Left lobe of liver (tissue), 2 donors: ENCODE measurements around the gene PSG7. TPM values are rescaled to one million over a fixed set of nuclear protein-coding genes. Genes with fewer than 3 reads are reported as not detected.
"Not testable (repeated sequence)": the region's sequence is repeated elsewhere in the genome, so short reads cannot be mapped to it uniquely, and the experiment has no call there.

Experiments used
- ATAC-seq: fragments of 200-7000 bp; cut with Tn5 transposase; one replicate; pipeline ENCODE4 v1.9.1; 2020; ENCODE audit warnings: mild to moderate bottlenecking, moderate library complexity
- DNase-seq: peaks from one replicate; pipeline ENCODE4 v3.0.0-alpha.2; 2020; ENCODE audit warnings: low spot score
- total RNA-seq: library from RNA; stranded (reverse); gene quantifications from one replicate; pipeline ENCODE4 v1.2.1, GENCODE V29; 2021
- donor health status: DM: no; HTN: no; CAD: no; lungs with moderate emphysema.
- donor health status: DM: no; HTN: yes; CAD: no.

The PSG7 gene
- total RNA-seq, 1 donor from 2014 or later = not detected

- ATAC-seq = not testable (repeated sequence)
- DNase-seq = peak; percentile 37
Measured at GRCh38 chr19:42917634-42918033, 19.4 kb downstream of the PSG7 start, which contains the start of gene PSG6. Gene PSG6, minus strand, starts transcription at chr19:42917894. Its CDS starts 102 bp downstream, at chr19:42917792.

- DNase-seq, ATAC-seq: not testable (repeated sequence)
Measured at GRCh38 chr19:42916931-42917330, 20.1 kb downstream of the PSG7 start.

- not testable (repeated sequence) for ATAC-seq
Measured at GRCh38 chr19:42913516-42913915, 23.5 kb downstream of the PSG7 start.

GRCh38 chr19:42912941-42913340 lies 24.1 kb downstream of the PSG7 start:
- ATAC-seq, DNase-seq: not testable (repeated sequence)

More at GRCh38 chr19:42913516-42913915, 23.5 kb downstream of the PSG7 start:
- DNase-seq = not testable (repeated sequence)

GRCh38 chr19:42911731-42912130 lies 25.3 kb downstream of the PSG7 start:
- DNase-seq, ATAC-seq: not testable (repeated sequence)

- not testable (repeated sequence) for DNase-seq, ATAC-seq
Measured at GRCh38 chr19:42906162-42906561, 30.8 kb downstream of the PSG7 start.

GRCh38 chr19:42900561-42900960 lies 36.4 kb downstream of the PSG7 start:
- DNase-seq, ATAC-seq: not testable (repeated sequence)

- ATAC-seq, DNase-seq: not testable (repeated sequence)
Measured at GRCh38 chr19:42899674-42900073, 37.3 kb downstream of the PSG7 start.

- not testable (repeated sequence) for DNase-seq, ATAC-seq
Measured at GRCh38 chr19:42899110-42899509, 37.9 kb downstream of the PSG7 start.

GRCh38 chr19:42898656-42899055 lies 38.4 kb downstream of the PSG7 start:
- ATAC-seq, DNase-seq: not testable (repeated sequence)

GRCh38 chr19:42897729-42898128 lies 39.3 kb downstream of the PSG7 start:
- not testable (repeated sequence) for ATAC-seq, DNase-seq

- not testable (repeated sequence) for DNase-seq, ATAC-seq
Measured at GRCh38 chr19:42890446-42890845, 46.6 kb downstream of the PSG7 start.

GRCh38 chr19:42887876-42888445 lies 49.0 kb downstream of the PSG7 start:
- not testable (repeated sequence) for DNase-seq, ATAC-seq

- not testable (repeated sequence) for DNase-seq, ATAC-seq
Measured at GRCh38 chr19:42882730-42883129, 54.3 kb downstream of the PSG7 start.

GRCh38 chr19:42882010-42882409 lies 55.0 kb downstream of the PSG7 start:
- not testable (repeated sequence) for DNase-seq

GRCh38 chr19:42881279-42881678 lies 55.7 kb downstream of the PSG7 start:
- ATAC-seq, DNase-seq: not testable (repeated sequence)

More at GRCh38 chr19:42882010-42882409, 55.0 kb downstream of the PSG7 start:
- not testable (repeated sequence) for ATAC-seq

GRCh38 chr19:42880621-42881020 lies 56.4 kb downstream of the PSG7 start:
- ATAC-seq, DNase-seq: not testable (repeated sequence)

GRCh38 chr19:42879613-42880012 lies 57.4 kb downstream of the PSG7 start, which contains the start of gene PSG1:
Gene PSG1, minus strand, starts transcription at chr19:42879713. Its CDS starts 132 bp downstream, at chr19:42879581.
- ATAC-seq (no peak), DNase-seq (no peak)

GRCh38 chr19:42876596-42876995 lies 60.4 kb downstream of the PSG7 start:
- ATAC-seq, DNase-seq: not testable (repeated sequence)

- not testable (repeated sequence) for ATAC-seq, DNase-seq
Measured at GRCh38 chr19:42875881-42876280, 61.1 kb downstream of the PSG7 start.

GRCh38 chr19:42874901-42875813 lies 61.9 kb downstream of the PSG7 start:
- DNase-seq, ATAC-seq: not testable (repeated sequence)
